ENCODE measurements around the gene EMP1.

EMP1 gene

DNA sequence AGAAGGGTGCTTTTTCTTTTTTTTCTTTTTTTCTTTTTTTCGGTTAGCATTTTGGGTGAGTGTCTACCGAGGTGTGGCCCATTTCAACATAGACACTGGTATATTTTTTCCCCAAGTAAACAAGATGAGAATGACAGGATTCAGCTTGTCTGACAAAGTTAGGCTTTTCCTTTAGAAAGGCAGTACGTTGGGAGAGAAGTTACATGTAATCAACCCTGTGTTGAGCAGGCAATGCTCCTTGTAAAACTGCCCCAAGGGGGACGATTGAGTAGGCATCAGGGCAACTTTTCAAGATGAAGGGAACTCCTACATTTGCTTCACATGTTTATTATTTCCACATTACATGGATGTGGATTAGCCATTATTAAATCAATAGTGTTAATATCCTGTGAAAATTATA lies 1.7 kb downstream of the EMP1 start:
- no peak for DNase-seq

DNA sequence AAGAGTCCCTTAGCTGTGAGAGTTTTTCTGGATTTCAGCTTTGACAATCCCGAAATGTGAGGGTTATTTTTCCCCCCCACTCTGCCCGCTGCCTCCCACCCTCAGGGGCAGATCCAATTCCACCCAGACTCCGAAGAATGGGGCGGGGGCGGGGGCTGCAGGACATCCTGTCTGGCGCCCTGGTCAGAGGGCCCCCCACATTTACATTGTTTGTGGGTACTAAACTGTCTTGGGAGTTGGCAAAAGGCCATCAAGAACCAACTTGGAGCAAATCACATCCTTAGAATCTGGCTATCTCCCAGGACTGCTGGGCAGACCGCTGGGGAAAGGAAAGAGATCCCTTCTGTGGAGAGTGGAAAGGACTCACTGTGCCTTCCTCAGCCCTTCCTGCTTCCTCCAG lies 2.4 kb downstream of the EMP1 start:
- DNase-seq = no peak

DNA sequence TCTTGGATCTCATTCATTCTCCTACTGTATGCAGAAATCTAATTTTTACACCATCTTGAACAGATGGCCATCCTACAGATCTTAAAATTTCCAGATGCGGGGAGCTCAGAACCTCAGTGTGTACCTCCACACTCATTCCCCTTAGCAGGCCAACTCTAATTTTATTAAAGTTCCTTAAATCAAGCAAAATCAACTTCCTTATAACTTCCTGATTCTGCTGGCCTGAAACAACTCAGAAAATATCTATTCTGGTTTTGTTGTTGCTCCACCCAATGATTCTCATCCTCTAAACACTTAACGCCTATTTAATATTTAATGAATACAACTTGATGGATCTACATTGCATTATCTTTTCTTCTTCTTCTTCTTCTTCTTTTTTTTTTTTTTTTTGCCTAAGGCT lies 3.1 kb downstream of the EMP1 start:
- no peak for DNase-seq

DNA sequence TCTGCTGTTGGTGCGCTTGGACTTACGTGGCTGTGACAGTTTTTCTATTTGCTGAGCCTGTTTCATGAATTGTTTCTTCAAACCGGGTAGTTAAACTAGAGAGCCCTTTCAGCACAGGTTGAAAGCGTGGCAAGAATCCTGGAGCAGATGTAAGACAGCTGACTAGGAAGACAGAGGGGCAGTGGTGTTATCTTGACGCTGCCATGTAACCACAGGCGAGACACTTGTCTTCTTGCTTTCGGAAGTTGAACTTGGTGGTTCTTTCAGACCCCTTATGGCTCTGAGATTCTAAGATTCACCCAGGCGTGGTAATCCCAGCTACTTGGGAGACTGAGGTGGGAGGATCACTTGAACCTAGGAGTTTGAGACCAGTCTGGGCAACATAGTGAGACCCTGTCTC lies 4.3 kb downstream of the EMP1 start:
- no peak for DNase-seq

DNA sequence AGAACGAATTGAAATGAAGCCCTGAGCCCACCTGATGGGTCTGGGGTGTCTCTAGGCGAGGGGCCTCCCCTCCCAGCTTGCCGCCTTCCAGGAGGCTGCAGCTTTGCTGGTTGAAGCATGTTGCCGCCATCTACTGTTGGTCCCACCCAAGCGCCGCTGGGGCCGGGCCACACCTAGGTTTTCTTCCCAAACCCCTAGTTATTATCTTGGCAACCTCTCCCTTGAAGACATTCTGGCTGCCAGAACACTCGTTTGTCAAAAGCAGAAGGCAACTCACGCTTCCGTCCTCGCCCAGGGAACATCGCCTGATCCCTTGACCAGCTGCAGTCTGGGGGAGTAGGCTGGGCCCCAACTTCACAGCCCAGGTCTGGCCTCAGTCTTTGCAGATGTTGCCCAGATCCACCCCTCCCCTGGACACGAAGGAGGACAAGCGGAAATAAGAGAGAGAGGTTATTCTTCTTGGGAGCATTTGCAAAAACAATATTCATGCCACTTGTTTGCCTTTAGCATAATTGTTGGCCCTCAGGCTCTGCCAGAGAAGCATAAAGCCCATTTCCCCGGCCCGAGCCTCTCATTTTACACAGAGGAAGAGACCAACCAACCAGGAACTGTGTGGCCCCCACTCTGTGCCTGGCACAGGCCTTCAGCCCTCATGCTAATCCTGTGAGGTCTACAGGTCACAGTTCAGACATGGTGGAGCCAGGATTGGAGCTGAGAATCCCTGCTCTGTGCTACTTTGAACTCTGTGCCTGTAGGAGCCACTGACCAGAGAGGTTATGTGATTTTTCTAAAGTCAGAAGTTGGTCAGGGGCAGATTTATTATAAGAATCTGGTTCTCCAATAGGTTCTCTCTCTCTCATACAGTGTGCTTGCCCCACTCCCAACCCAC lies 6.8 kb downstream of the EMP1 start:
- DNase-seq = no peak

DNA sequence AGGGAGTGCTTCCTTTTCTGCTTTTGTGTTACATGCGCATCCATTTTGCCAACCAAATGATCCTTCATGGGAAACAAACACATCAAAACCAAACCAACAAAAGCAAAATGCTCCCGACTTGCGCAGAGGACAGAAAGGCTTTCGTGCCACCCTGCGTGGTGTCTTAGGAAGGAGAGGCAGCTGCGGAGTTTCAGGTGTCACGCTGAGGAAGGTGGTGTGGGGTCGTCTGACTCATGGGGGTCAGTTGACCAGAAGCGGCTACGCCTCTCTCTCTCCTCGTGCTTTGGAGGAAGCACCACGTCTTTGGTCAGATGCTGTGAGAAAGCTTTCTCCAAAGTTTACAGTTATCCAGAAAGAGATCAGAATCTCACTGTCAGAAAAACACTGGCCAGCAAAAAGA lies 7.9 kb downstream of the EMP1 start:
- no peak for DNase-seq

DNA sequence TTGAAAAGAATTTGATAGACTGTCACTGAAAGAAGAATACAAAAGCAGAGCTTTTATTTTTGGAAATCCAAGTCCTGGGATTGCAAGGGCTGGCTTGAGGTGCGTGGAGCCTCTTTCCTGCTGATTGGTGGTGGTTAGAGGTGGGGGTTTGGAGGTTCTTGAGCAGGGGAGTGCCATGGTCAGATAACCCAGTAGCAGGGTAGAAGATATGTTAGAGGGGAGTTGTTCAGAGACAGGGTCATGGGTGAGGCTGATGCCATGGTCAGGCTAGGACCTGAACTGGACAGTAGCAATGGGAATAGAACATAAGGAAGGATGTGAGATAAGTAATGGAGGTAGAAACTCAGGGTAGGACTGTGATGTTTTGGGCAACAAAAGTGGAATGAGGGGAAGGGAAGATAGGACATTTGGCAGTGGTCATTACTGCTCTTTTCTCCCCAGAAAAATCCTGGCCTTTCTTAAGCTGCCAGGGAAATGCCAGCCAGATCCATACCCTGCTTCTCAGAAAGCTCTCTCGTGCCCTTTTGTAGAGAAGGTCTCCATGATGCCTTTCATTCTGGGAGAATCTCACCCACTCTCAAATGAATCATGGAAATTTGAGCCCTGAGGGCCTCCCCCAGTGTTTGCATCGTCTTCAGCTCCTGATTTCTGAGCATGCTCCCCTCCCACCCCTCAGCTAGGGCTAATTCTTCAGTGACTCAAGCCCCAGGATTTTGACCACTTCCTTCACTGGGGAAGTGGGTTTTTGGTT lies 9.5 kb downstream of the EMP1 start:
- no peak for DNase-seq

DNA sequence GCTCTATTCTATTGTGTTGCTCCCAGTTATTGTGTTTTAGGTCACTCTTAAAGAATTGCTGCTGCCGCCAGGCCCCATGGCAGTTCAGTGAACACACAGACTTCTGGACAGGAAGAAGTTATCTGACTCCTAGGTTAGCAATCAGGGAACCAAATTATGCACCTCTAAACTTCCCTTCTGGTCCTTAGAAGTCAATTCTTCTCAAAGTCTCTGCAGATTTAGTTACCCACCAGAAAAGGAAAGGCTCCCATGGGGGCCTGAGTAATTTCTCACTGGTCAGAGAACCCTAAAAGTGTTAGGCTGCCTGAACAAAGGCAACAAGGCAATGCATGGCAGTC lies 10.0 kb downstream of the EMP1 start:
- no peak for DNase-seq

DNA sequence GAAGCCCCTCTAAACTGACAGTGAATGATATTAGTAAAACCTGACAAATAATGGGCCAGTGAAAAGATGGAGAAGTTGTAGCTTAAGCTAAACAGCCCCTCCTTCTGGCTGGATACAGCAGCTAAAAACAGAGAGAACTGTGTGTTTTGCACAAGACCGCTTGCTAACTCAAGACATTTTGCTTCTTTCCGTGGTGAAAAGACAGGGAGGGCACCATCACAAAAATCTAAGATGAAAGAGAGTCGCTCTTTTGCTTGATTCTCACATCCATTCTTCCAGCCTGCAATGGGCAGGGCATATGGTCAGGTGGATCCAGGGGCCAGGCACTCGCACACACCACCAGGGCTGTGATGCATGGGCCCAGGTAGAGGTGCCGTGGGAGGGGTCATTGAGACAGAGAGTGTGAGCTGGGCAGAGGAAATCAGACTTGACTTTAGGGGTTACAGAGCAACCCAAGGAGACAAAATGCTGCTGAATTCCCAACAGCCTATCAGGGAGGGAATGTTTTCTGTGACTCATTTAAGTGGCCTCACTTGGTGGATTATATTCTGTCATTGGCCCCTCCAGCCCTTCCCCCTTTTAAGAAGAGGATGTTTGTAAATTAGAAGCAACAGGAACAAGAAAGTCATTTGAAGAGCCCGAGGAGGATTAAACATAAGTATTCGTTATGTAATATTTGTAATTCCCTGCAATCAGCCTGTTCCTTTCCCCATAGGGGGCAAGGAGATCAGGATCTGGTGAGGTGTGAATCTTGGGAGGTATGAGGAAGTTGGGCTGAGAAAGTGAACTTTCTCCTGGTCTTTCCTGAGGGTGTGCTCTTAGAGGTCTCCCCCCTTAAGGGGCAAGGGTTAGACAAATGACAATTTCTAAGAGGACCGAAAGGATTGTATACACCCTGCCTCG lies 12.3 kb downstream of the EMP1 start:
- no peak for DNase-seq

DNA sequence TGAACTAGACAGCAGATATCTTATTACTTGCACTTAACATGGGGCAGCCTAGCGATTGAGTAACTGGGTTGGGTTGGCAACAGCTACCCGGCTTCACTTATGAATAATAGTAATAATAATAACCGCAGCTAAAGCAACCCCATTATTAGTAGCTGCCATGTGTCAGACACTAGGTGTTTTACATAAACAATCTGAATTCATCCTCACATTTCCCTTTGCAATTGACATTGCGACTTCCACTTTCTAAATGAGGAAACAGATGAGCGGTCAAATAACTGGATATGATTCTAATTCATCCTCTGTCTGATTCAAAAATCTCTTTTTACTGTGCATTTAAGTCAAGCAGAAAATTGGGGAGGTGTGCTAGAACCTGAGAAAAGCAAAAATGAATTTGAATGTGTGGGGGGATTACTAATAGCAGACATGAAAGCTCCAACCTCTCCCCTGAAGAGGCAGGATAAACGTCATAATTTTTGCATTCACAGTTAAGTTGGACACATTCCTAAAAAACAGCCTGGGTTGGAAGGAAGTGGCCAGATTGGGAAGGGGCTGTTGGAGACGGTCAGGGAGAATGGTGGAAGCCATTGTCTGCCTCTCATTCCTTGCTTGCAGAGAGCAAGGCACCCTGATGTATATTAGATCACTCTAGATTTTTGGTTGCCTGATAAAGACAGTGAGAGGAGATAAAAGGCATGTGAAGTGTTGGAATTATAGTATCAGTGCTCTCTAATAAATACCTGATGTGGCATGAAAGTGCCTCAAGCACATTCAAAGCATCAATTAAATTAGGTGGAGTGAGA lies 13.1 kb downstream of the EMP1 start:
- no peak for DNase-seq

DNA sequence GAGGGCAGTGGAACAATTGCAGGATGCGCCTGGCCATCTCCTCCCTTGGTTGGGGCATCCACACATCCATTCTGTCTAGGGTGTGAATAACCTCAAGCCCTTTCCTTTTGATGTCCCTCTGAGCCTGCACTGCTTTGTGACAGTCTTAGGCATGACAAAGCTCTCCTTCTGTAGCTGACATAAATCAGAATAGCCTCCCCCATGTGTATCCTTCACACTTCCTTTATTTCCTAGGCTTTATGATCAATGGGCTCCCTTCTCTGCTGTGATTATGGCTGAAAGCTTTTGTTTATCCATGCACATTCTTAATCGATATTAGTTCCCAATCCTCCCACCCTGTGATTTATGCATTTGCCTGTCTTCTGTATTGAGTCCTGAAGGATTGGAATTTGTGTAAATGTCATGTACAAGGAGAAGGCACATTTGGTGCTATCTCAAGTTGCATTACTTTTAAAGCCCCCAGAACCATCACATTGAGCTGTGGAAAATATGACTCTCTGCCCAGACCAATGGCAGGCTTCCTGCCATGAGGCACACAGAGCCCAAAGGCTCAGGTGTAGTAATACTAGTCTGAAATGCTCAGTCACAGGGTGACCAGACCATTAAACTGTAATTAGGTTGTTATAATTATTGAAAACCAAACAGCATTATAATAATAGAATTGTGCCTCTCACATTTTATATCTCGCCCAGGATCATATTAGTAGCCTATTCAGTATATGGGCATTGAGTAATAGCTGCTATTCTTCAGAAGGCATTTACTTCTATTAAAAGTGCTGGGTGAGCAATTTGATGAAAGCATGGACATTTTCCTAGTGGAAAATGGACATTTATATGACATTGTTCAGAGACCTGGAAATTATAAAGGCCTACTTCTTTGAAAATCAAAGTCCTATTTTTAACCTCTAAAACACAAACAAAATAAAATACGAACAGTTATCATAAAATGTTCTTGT lies 14.0 kb downstream of the EMP1 start:
- no peak for DNase-seq

DNA sequence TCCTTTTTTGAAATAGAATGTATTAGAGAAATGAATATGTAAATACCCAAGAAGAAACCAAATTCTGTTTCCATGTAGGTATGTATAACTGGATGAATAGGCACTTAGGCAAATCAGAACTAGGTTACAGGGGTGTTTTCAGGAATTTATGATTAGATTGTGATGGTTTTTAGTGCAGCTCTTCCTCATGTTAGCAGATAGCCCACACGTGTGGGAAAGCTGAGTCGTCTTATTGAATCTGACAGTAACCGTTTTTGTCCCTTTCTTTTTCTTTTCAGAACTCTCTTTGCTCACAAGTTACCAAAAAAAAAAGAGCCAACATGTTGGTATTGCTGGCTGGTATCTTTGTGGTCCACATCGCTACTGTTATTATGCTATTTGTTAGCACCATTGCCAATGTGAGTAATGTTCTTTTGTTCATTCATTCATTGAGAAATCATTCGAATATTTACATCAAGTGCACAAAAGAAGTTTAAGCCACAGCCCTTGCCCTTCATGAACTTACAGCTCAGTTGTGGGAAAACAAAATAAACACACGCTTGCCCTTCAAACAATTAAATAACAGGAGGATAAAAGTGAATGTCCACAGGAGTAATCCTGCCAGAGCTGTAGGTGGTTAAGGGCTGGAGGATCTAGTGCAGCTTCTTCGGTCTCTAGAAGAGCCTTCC lies 14.8 kb downstream of the EMP1 start:
- DNase-seq = no peak

DNA sequence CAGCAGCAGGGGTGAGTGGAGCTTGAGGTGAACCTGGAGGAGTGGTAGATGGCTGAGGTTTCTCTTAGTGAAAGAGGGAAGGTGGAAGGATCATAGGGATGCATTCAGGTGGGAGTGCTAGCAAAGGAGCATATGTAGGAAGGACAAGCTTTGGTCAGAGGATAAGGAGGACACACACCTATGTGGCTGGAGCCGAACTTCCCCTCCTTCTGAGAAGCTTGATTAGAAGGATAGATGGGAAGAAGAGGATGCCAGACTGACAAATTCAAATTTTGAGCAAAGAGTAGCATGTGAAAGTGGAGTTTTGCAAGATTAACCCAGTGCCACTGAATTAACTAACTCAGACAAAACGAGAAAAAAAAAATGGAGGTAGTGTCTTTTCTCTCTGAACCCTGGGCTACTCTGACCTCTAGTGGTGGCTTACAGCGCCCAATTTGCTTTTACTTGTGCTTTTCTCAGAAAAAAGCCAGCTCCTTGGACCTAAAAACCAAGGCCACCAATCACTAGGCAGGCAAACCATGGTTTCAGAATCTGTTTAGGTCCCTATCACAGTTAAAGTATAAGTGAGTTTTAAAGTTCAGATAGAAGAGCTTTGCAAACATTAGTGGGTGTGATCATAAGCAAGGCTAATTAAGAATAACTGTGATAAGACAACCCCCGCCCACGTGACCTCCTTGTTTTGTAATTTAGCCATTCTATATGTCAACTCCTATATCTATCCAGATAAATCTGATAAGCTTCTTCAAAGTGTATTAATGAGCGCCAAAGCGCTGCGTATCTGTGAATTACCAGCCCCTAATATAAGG lies 15.5 kb downstream of the EMP1 start:
- peak; percentile 22 to 63 for DNase-seq

DNA sequence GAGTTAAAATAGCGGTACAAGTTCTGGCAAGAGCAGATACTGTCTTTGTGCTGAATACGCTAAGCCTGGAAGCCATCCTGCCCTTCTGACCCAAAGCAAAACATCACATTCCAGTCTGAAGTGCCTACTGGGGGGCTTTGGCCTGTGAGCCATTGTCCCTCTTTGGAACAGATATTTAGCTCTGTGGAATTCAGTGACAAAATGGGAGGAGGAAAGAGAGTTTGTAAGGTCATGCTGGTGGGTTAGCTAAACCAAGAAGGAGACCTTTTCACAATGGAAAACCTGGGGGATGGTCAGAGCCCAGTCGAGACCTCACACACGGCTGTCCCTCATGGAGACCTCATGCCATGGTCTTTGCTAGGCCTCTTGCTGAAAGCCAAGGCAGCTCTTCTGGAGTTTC lies 18.5 kb downstream of the EMP1 start:
- DNase-seq = no peak

DNA sequence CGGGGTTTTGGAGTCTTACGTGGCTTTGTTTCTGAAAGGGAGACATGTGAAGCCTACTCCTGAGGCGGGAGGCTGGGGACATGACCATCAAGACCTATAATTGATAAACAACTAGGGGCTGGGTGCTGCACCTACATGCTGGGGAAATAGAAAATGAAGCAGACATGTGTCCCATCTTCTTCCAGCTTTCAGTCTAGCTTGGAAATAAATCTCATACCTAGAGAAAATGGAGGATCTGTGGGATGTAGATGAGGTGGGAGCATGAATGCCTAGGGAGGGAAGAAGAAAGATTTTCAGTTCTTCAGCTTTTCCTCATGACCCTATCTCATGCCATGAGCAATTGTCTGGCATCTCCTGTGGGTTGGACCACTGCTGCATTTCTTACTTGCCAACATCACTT lies 22.1 kb downstream of the EMP1 start:
- no peak for DNase-seq

DNA sequence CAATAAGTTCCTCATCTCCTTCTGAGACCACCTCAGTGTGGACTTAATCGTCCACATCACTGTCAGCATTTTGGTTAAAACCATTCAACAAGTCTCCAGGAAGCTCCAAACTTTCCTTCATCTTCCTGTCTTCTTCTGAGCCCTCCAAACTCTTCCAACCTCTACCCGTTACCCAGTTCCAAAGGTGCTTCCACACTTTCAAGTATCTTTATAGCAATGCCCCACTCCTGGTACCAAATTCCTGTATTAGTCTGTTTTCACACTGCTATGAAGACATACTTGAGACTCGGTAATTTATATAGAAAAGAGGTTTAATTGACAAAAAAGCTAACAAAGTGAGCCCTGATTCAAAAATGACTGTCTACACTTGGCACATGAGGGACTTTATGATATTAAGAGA lies 22.8 kb downstream of the EMP1 start:
- no peak for DNase-seq

DNA sequence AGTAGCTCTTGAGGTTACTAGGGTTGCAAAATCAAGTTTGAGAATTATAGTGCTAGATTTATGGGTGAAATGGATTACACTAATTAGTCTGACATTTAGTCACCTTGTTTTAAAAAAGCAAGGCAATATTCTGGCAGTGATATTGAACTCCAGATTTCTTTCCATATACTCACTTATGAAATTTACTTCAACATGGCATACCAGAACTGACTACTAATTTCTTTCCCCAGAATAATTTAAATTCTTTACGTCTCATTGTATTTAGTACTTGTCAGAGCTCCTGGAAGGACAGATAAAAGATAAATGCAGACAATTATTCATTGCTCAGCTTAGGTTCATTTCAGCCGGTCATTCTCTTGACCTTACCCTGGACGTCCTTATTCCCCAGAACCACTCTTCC lies 24.3 kb downstream of the EMP1 start:
- no peak for DNase-seq

DNA sequence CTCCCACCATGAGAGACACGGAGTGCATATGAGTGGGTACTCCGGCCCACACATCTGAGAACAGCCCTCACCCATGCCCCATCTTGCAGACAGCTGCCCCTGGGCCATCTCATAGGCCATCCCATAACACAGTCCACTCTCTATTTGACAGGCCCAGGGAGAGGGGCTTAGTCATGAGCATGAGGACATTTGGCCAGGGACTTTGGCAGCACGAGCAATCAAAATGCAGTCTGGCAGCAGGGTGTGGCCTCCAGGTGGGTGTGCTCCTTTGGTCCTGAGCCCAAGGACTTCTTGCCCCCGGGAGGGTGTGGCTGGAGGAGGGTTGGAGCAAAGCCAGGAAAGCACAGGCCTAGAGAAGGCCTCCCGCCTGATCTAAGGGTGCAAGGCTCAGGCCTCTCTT lies 25.6 kb downstream of the EMP1 start:
- DNase-seq = no peak

DNA sequence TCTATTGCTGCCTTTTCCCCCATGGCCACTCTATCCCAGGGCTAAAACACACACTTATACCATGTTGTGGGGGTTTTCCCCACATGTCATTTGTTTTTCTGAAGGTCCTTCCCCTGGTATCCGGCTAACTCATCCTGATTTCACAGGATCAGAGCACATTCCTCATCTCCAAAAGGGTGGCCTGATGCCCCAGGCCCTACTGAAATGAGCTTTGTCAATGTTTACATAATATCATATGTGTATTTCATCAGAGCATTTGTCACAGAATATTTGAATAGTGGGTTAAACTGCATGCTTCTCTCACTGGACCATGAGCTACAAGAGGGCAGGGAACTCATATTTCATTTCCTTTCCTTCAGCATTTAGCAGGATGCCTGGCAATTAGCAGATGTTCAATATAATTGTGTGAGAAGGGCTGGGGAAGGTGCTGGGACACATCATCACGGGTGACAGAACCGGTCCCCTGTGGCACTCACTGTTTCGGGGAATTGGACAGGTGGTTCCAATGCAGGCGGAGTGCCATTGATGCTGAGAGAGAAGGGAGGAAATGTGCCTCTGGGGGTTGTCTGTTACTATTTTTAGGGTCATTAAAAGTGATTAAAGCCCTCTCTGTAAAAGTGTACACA lies 26.8 kb downstream of the EMP1 start:
- no peak for DNase-seq

DNA sequence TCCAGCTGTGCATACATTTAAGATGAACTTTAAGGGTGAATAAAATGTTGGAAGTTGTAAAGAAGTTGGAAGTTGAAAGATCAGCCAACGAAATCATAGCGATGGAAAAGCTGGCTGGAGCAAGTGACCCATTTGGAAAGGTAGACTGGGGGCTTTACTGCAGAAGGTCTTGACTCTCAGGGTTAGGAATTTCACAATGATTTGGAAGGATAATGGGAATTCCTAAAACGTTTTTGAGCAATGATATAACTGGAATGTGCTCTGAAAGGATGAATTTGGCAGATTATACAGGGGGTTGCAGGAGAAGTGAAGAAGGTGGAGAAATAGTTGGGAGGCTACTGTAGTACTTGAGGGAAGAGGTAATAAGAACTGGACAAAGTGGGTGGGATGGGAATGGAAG lies 27.4 kb downstream of the EMP1 start:
- DNase-seq = no peak
